IPS DF 4.7 (cell line): ENCODE measurements around the gene COMMD1.
"Not testable (repeated sequence)": the region's sequence is repeated elsewhere in the genome, so short reads cannot be mapped to it uniquely, and the experiment has no call there.

ENCODE experiments used
- DNase-seq: peaks from one replicate; pipeline ENCODE4 v3.0.0-alpha.2; 2013; ENCODE audit warnings: low spot score; ENCODE audit errors: extremely low read depth

Gene COMMD1

DNA sequence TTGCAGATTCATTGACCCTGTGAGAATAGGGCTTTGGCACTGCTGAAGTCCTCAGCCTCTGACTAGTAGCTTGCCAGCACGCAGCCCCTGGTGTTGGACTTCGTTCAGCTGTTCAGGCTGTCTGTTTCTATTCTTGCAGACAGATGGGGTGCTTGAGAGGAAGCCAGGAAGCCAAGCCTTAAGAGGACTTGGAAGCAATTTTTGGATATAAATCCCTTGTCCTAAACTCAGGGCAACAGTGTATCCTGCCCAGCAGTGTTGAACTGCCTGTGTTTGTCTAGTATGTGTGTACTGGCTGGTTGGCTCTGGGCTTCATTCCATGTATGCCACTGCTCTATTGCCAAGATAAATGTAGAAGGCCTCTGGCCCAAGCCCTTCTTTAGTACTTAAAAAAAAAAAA is 108.6 kb downstream of the COMMD1 start:
- no peak for DNase-seq

DNA sequence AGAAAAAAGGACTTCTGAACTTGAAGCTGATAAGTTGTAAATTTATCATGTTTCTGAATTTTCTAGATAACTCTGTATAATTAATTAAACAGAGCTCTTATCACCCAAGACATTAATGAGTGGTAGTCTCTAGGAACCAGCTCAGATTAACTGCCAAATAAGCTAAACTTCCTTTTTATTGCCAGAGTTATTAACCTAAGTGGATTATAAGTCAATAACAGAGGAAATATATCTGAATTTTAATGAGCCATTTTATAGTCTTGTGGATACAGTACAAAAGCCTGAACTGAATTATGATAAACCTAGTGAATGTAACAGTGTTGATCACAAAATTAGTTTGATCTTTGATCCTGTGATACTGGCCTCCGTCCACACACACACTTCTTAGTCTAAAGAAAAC is 111.5 kb downstream of the COMMD1 start:
- DNase-seq: no peak

DNA sequence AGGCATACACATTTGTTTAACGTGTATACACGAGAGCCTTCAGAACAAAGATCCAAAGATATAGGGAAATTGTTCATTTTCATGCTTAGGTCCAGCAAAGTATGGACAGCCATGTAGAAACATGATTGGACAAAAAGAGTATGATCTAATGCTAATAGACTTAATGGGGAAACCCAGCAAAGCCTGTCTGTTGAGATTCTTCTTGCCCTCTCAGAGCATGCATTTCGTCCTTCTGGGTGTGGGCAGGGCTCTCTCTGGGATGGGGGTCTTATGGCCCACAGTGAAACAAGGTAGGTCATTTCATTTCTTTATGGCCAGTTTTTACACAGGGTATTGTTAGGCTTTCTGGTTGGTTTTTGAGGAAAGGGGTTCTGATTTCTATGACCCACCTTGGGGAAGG is 124.4 kb downstream of the COMMD1 start:
- DNase-seq: no peak

DNA sequence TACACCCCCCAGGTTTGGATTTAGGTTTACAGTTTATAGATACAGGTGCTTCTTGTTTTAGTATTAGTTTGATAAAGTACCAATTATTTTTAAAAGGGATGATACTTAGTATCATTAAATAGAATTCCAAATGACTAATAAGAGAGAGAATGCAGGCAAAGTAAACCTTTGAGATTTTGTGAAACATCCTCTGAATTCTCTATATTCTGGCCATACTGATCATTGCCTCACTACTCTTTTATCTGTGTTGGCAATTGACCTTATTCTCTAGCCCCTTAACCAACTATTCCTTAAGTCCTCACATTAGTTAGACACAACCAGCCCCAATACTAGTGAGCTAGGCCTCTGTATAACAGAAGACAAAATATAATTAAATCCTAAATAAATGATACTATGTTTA is 125.4 kb downstream of the COMMD1 start:
- DNase-seq: no peak

DNA sequence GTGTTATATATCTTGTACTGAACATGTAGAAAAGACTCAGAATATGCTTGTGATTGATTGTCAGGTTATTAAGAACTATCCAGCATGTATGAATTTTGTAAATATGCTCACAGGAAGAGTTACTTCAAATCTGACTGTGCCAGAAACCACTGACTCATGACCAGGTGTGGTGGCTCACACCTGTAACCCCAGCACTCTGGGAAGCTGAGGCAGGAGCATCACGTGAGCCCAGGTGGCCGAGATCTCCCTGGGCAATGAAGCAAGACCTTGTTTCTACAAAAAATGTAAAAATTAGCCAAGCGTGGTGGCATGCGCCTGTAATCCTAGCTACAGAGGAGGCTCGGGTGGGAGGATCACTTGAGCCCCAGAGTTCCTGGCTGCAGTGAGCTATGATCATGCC is 126.6 kb downstream of the COMMD1 start:
- DNase-seq: no peak

DNA sequence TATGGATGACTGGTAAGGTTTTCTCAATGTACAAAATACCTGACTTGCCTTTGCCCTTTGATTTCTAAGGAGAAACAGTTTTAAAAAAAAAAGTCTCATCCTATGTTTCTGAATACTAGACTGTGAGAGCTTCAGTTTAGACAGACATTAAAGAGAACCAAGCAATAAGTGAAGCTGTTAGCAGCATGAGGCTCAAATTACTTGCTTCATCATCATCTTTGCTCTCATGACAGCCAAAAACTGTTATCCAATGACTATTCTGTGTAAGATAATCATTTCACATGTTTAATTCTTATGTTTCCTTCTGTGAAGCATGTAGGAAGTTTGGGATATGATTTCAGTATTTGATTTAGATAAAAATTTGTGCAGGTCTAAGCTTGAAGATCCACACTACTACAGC is 129.2 kb downstream of the COMMD1 start:
- DNase-seq: no peak

DNA sequence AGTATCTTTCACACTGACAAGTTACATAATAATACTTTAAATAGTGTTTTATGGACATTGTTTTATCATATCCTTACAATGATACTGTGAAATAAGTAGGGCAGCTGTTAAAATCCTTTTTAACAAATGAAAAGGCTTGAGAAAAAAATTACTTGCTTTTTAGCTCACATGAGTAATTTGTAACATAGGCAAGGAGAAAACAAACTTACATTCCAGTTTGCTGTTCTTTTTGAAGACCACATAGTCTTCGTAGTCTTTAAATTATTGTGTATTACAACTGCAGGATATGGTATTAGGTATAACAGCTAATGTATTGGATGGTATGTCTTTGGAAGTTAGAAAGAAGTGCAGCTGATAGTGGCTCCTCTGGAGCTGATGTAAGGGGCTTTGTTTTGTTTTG is 130.8 kb downstream of the COMMD1 start:
- DNase-seq: no peak

DNA sequence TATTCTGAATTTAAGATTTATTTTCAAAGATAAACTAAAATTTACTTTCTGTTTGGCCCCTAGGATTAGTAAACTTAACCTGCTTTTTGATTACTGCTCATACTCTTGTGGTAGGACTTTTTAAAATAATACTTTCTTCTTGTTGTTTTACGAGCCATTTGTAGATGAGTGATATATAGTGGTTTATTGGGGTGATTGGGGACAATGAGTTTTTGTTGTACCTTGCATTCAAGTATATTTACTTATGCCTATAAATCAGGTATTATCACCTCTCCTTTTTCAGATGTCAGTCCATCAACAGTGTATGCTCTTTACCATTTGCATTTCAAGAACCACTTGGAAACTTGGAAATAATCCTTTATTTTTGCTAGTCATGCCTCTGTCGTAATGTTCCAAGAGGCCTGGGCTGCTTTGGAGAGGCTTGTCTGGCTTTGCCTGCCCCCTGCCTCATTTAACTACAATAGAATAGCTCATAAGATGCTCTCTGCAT is 131.3 kb downstream of the COMMD1 start:
- no peak for DNase-seq

DNA sequence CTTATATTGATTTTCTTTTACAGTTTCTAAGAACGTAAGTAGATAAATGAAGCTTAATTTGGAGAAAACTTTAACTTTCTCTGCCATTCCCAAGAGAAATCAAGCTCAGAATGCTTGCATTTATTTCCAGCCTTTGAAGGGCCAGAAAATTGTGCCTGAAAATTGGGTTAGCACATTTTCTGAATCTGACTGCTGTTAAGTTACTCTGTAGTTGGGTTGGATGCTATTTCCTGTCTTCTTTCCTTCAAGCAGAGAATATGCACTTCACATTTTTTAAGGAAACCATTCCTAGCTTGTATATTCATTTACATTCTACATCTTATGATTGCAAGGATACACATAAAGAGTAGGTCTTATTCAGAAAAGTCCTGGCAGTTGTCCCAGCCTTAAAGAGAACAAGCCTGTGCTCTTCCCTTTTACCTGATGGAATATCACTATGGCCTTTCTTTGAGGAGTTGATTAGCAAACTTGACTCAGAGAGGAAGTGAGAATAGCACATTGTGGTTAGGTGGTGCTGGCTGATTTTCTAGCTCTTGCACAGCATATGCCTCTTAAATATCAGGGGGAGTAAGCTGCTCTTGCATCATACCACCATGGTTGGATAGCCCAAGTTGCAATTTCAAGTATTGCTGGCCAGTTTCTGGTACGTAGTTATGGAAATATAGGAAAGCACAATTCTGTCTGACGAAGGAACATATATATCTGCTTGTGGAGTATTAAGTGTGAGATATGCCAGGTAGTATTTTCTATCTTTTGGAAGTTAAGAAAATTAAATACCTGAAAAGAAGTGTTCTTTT is 133.7 kb downstream of the COMMD1 start:
- no peak for DNase-seq

DNA sequence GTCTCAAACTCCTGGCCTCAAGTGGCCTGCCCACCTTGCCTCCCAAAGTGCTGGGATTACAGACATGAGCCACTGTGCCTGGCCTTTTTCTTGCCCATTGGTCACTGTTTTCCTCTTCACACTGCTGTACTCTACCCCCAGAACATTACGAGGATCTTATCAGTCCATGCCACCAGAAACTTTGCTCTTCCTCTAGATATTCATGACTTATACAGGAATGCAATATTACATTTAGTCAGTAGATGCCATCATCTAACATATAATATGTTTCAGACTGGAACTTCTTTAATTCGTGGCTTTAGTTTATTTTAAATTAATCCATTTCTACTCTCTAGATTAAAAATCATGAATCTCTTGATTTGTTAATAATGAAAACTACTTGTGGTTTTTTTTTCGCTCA is 135.5 kb downstream of the COMMD1 start:
- DNase-seq: no peak

DNA sequence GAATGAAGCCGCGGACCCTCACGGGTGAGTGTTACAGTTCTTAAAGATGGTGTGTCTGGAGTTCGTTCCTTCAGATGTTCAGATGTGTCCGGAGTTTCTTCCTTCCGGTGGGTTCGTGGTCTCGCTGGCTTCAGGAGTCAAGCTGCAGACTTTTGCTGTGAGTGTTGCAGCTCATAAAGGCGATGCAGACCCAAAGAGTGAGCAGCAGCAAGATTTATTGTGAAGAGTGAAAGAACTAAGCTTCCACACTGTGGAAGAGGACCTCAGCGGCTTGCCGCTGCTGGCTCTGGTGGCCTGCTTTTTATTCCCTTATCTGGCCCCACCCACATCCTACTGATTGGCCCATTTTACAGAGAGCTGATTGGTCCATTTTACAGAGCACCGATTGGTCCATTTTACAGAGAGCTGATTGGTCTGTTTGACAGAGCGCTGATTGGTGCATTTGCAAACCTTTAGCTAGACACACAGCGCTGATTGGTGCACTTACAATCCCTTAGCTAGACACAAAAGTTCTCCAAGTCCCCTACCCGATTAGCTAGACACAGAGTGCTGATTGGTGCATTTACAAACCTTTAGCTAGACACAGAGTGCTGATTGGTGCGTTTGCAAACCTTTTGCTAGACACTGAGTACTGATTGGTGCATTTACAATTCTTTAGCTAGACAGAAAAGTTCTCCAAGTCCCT is 136.4 kb downstream of the COMMD1 start:
- not testable (repeated sequence) for DNase-seq

DNA sequence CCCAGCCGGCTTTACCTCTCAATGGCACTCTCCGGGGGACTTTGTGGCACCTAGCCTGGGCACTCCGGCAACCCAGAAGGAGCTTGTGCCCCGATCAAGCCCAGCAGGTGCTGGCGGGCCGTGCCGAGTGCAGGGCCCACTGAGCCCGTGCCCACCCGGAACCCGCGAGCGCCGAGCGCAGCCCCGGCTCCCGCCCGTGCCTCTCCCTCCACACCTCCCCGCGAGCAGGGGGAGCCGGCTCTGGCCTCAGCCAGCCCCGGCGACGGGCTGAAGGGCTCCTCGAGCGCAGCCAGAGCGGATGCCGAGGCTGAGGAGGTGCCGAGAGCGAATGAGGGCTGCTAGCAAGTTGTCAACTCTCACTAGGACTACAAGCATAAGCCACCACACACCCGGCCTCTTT is 136.9 kb downstream of the COMMD1 start:
- no peak for DNase-seq

DNA sequence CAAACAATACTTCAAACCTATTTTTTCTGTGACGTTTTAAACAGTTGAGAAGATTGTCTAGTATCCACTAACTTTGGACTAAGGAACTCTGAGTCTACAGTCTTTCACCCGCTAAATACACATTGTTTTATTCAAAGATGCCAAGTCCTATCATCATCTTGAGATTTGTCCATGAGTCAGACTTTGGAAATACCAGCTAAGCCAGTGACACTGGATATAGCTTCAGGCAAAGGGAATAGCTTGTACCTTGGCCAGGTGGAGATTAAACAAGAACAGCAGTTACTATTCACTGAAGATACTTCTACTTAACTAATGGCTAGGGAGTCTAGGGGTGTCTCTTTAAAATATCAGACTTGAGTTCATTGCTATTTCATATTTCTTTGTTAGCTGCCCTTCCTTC is 137.5 kb downstream of the COMMD1 start:
- DNase-seq: no peak

DNA sequence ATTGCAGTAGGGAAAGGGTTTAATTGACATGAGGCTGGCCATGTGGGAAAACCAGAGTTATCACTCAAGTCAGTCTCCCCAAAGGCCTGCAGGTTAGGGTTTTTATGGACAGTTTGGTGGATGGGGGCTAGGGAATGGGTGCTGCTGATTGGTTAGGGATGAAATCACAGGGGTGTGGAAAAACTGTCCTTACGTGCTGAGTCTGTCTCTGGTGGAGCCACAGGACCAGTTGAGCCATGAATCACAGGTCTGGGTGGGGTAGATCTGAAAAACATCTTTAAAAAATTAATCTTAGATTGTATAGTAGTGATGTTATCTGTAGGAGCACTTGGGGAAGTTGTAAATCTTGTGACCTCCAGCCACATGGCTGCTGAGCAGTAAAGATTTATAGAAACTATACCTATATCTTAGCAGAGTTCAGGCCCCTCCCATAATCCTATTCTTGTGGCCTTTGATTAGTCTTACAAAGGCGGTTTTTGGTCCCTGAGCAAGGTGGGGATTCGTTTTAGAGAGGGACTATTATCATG is 139.6 kb downstream of the COMMD1 start:
- no peak for DNase-seq

DNA sequence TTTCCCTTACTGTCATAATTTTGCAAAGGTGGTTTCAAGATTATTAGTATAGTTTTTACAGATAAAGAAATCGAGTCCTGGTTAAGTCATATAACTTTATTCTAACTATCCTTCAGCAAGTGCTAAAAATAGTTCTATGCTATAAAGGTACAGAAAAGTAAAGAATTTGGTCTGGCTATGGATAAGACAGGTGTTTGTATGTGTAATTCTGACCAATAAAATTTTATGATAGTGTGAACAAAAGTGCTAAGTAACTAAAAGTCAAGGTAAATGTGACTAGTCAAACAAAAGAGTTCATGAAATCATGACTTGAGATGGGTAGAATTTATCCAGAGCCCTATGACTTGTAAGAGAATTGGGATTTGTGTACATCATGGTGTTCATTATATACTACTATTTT is 140.7 kb downstream of the COMMD1 start:
- DNase-seq: no peak

DNA sequence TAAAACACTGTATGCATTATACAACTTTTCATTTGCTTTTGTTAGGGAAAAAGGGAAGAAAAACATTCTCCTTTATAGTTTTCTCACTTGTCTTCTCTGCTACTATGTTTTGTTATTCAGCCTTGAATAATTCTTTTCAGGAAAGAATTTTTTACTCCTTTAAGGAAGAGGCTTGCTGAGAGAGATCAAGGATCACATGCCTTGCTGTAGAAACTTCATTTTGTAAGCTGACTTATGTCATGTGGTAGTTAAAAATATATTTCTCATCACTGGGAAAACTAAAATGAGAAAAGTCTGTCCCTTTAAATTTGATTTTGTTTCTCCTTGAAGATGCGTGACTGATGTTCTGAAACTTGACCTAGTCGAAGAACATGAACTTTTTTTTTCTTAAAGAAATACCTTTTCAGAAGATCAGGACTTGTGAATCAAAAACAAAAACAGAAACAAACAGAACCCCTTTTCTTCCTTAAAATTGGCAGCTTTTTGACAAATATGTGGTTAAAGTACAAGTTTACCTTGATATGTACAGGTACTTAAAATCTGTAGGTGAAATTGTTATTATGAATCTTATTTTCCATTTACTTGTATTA is 145.1 kb downstream of the COMMD1 start:
- no peak for DNase-seq

DNA sequence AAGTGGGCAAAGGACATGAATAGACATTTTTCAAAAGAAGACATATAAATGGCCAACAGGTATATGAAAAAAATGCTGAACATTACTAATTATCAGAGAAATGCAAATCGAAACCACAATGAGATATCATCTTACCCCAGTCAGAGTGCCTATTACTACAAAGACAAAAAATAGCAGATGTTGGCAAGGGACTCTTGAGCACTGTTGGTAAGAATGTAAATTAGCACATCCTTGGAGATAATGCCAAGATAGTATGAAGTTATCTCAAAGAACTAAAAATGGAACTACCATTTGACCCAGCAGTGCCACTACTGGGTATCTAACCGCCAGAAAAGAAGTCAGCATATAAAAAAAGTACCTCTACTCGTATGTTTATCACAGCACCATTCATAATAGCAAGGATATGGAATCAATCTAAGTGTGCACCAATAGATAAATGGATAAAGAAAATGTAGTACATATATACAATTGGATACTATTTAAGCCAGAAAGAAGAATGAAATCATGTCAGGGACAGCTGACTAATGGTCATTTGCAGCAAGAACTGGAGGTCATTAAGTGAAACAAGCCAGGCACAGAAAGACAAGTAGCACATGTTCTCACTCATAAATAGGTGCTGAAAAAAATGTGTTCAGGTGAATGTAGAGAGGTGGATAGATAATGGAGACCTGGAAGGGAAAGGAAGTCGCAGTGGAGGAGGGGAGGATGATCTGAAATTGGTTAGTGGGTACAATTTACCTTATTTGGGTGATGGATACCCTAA is 148.7 kb downstream of the COMMD1 start:
- DNase-seq: no peak

DNA sequence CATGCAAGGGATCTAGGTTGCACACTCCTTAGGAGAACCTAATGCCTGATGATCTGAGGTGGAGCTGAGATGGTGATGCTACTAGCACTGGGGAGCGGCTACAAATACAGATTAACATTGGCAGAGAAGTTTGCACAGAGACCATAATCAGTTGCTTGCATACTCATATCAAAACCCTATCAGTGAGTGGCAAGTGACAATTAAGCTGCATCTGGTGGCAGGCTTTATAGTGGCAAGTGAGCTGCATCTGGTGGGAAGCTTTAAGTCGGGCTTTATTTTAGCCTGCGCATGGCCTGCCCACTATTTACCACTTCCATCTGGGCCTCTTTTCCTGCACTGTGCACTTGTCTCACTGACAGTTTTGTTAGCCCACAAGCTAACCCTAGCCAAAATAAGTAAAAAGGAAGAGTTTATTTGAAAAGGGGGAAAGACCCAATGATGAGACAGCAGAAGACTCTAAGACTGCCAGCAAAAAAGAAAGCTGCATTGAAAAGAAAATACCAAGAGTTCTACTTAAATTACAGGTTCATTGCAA is 149.5 kb downstream of the COMMD1 start:
- no peak for DNase-seq

DNA sequence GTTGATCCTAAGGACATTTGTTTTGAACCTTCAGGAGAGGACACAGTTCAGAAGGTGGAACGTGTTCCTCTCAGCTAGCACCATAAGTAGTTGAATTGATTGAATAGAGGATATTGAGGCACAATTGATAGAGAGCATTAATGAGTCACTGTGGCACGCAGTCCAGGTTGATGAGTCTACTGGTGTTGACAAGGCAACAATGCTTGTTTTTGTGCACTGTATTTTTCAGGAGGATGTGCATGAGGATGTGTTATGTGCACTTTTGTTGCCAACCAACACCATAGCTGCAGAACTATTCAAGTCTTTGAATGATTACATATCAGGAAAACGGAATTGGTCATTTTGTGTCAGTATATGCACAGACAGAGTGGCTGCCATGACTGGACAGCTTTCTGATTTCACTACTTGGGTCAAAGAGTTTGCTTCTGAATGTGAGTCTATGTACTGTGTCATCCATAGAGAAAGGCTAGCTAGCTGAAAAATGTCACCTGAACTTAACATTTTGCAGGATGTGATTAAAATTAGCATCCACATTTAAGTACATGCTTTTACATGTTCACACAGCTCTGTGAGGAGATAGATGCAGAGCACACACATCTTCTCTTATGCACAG is 150.4 kb downstream of the COMMD1 start:
- DNase-seq: no peak

DNA sequence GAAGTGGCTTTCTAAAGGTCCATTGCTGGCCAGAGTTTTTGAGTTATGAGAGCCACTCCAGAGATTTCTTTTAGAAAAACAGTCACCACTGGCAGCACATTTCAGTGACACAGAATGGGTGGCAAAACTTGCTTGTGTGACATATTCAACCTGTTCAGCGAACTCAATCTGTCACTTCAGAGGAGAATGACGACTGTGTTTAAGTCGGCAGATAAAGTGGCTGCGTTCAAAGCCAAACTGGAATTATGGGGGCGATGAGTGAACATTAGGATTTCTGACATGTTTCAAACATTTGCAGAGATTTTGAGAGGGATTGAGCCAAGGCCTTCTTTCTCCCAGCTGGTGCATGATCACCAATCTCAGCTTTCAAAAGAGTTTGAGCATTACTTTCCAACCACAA is 150.9 kb downstream of the COMMD1 start:
- no peak for DNase-seq

DNA sequence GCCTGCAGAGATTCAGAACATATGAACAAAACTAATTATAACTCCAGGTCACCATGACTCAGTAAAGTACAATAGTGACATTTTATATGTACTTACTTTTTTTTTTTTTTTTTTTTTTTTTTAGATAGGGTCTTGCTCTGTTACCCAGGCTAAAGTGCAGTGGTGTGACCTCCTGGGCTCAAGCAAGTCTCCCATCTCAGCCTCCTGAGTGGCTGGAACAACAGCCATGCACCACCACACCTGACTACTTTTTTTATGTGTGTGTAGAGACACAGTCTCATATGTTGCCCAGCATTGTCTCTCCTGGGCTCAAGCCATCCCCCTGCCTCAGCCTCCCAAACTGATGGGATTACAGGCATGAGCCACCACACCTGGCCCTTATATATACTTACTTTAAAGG is 159.8 kb downstream of the COMMD1 start:
- DNase-seq: no peak
